ENCODE results near the gene RAC2.

The RAC2 gene

GRCh38 chr22:37244114-37244921 lies at the start of gene RAC2:
TSS of gene RAC2 (minus strand) at chr22:37244269. CDS start at chr22:37244148, 121 bp downstream.
- FAIRE-seq: no peak

- FAIRE-seq: no peak
These were observed 49.1 kb upstream of the RAC2 start for GRCh38 chr22:37293172-37293571.

- FAIRE-seq: no peak
These were observed 48.6 kb upstream of the RAC2 start for GRCh38 chr22:37292641-37293040.

DNA sequence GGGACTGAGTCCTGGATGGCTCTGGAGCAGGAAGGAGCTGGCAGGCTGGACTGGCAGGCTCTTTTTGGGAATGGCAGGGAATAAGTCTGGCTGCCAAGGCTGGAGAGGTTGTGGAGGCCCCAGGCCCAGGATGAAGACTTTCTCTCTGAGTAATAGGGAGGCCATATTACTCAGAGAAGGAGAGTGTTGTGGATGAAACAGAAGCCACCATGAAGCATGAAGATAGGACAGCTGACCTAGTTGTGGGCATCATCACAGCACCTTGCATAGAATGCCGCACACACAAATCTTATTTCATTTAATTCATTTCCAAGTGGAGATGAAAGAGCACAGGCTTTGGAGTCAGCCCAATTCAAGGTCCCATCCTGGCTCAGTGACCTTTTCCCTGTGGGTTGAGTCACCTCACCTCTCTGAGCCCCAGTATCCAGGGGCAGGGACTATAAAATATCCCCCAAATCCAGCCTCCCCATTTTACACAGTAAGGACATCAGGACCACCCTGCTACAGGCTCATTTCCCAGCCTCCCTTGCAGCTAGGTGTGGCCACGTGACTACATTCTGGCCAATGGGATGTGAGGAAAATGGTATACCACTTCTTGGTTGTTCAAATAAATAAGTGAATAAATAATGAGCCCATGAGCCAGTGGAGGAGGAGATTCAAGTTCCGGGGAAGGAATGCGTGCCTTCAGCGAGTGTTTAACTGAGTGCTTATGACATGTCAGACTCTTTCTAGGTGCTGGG lies 47.7 kb upstream of the RAC2 start:
- FAIRE-seq: no peak

GRCh38 chr22:37290737-37291136 lies 46.7 kb upstream of the RAC2 start:
- FAIRE-seq: no peak

GRCh38 chr22:37289156-37289735 lies 45.2 kb upstream of the RAC2 start:
- no peak for FAIRE-seq

DNA sequence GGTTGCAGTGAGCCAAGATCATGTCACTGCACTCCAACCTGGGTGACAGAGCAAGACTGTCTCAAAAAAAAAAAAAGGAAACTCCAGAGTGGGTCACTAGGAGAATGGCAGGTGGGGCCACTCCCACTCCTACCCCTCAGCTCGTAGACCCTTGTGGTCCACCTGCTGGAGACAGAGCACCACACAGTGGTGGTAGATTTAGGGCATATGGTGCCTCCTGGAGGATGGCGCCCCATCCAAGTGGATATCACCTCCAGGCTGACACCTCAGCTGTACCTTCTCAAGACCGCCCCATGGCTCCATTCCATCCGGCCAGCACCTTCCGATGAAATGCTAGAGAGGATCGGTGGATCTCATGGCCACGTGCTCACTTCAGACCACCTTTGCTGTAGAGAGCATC lies 44.5 kb upstream of the RAC2 start:
- no peak for FAIRE-seq

DNA sequence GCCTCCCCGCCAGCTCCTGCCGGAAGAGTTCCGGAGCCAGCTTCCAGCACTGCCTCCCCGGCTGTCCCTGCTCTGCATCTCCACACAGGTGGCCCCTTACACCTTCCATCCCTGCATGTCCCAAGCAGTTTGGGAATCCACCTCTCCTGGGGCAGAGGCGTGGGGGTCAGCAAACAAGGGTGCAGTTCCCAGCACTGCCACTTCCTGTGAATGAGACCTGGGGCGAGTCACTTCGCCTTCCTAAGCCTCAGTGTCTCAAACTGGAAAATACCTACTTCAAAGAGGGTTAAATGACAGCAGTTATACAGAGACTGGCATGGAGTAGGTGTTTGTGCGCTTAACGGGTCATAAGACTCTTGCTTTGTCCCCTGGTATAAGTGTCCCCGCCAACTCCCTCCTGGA lies 43.5 kb upstream of the RAC2 start:
- no peak for FAIRE-seq

DNA sequence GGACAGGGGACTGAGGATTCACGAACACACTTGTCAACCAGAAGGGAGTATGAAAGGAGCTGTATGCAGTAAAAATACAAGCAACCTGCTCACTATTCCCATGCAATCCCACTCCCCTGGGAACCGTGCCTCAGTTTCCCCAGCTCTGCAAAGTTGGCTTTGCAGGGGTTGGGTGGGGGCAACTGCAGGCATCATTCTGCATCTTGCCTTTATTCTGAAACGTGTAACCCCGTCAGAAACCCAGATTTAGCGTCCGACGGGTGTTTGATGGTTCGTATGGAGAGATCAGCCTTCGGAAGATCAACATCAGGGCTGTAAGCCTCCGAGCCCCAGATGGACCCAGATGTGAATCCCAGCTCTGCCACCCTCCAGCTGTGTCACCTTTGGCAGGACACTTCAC lies 41.9 kb upstream of the RAC2 start:
- no peak for FAIRE-seq

GRCh38 chr22:37284805-37285355 lies 40.8 kb upstream of the RAC2 start:
- no peak for FAIRE-seq

GRCh38 chr22:37284126-37284804 lies 40.2 kb upstream of the RAC2 start:
- FAIRE-seq: no peak

GRCh38 chr22:37283393-37283937 lies 39.4 kb upstream of the RAC2 start:
- FAIRE-seq: no peak

DNA sequence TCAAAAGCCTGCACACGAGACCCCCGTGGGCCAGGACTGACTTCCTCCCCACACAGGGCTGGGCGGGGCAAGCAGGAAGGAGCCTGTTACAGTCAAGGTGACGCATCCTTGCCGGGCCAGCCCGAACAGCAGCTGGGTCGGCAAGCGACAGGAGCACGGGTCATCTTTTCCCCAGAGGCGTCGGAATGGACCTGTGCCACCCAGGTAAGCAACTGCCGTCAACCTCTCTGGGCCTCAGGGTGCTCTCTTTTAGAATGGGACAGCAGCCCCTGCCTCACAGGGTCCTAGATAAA lies 38.3 kb upstream of the RAC2 start, which contains the start of gene CYTH4:
CYTH4 (plus strand) TSS at position 124 of the 293 bp plus-strand sequence; CDS start at position 186, 62 bp downstream.
- no peak for FAIRE-seq

GRCh38 chr22:37281646-37282384 lies 37.7 kb upstream of the RAC2 start:
- no peak for FAIRE-seq

DNA sequence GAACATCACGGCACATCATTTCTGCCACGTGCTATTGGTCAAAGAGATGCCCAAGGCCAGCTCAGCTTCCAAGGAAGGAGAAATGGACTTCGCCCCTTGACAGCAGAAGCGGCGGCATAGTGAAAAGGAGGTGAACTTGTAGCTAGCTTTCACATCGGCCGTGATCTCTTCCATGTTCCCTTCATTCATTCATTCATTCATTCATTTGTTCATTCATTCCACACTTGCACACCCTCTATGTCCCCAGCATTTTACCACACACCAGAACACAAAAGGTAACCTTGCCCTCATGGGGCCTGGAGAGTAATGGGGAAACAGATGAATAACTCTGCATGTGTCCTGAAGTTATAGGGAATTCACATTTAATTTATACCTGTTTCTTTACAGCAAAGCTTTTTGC lies 37.1 kb upstream of the RAC2 start:
- FAIRE-seq: no peak

- FAIRE-seq: no peak
These were observed 36.6 kb upstream of the RAC2 start for GRCh38 chr22:37280718-37281117.

DNA sequence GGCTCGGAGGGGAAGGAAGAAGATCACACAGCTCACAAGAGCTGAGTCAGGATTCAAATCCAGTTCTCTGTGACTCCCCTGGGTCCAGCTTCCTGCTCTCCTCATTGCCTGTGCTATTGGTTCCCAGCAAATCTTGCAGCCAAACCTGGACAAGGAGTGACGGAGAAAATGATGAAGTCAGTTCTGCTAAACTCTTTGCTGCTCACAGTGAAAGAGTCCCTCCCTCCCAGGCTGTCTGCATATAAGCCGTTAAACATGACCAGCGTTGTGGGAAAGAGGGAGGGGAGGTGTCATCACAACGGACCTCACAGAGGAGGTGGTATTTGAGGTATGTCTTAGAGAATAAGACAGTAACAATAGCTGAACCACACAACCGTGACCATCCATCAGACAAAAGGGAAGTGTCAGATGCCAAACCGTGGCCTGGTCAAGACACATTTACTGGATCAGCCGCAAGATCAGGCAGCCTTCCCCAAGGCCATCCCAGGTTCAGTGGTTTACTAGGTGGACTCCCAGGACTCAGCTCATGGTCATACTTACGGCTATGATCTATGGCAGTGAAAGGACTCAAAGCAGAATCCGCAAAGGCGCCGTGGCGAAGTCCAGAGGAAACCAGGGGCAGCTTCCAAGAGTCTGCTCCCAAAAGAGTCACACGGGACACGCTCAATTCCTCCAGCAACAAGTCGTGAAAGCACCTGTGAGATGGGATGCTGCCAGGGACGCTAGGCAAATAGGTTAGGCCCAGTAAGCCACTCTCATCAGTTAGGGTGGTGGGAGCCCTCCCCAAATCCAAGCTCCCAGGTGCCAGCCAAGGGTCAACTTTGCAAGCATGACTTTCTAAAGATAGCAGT lies 35.5 kb upstream of the RAC2 start:
- no peak for FAIRE-seq

GRCh38 chr22:37278261-37278660 lies 34.2 kb upstream of the RAC2 start:
- FAIRE-seq: no peak

- no peak for FAIRE-seq
These were observed 33.3 kb upstream of the RAC2 start for GRCh38 chr22:37277384-37277783.

DNA sequence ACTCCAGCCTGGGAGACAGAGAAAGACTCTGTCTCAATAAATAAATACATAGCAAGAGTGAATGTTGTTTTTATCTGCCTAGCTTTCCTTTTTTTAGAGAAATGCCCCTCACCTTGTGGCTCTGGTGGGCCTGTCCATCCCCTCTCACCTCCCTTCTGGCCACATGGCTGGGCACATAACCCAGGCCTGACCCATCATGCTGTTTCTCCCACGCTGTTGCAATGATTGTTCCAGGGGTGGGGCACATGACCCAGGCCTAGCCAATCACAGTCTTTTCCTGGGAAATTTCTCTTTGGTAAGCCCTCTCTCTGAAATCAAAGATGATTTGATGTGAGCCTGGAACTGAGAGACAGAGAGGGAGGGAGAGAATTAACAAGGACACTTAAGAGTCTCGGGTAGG lies 32.7 kb upstream of the RAC2 start:
- FAIRE-seq: no peak

GRCh38 chr22:37275622-37276021 lies 31.6 kb upstream of the RAC2 start:
- FAIRE-seq: no peak
